HUES64 (cell line): ENCODE data around the gene ARHGAP15.

ENCODE experiments used
- H3K27ac ChIP-seq: 2 replicates; pipeline ENCODE4 v1.7.0; 2013; ENCODE audit warnings: low read depth, low read length, inconsistent platforms
- H3K27me3 ChIP-seq: 2 replicates; pipeline ENCODE4 v1.6.1; 2013; ENCODE audit warnings: mild to moderate bottlenecking, low read length; ENCODE audit not compliant: insufficient read depth
- H3K36me3 ChIP-seq: 2 replicates; pipeline ENCODE4 v1.6.1; 2013; ENCODE audit warnings: mild to moderate bottlenecking, low read length; ENCODE audit not compliant: insufficient read depth
- H3K4me1 ChIP-seq: 2 replicates; pipeline ENCODE4 v1.6.1; 2013; ENCODE audit warnings: mild to moderate bottlenecking, low read length, moderate library complexity; ENCODE audit not compliant: insufficient read depth
- H3K4me3 ChIP-seq: 2 replicates; pipeline ENCODE4 v1.5.1; 2013; ENCODE audit warnings: mild to moderate bottlenecking, low read length, moderate library complexity
- H3K9ac ChIP-seq: 2 replicates; pipeline ENCODE4 v1.6.1; 2013; ENCODE audit warnings: mild to moderate bottlenecking, low read depth, low read length
- H3K9me3 ChIP-seq: 2 replicates; pipeline ENCODE4 v1.6.1; 2013; ENCODE audit warnings: low read depth, low read length; ENCODE audit not compliant: insufficient read depth
- WGBS: fragments of 150-250, 120-280 bp; methylation state at CpG from one replicate; pipeline ENCODE4 v1.1.7; 2013; ENCODE audit warnings: missing lambda C conversion rate; 5-methylcytosine and 5-hydroxymethylcytosine counted together

The ARHGAP15 gene

GRCh38 chr2:143435131-143435530, 305.9 kb downstream of the ARHGAP15 start:
- no peaks in the 10 kb centered on the region for H3K4me1 ChIP-seq
- no peaks in the 10 kb centered on the region for H3K9me3 ChIP-seq
- H3K9ac ChIP-seq = no peak overlapping the region
- 93% methylated on average over 3 of the region's 6 CpGs for WGBS
- H3K27ac ChIP-seq = no peak overlapping the region
- no peaks in the 10 kb centered on the region for H3K27me3 ChIP-seq
- no peaks in the 10 kb centered on the region for H3K36me3 ChIP-seq
- H3K4me3 ChIP-seq = no peak overlapping the region

DNA sequence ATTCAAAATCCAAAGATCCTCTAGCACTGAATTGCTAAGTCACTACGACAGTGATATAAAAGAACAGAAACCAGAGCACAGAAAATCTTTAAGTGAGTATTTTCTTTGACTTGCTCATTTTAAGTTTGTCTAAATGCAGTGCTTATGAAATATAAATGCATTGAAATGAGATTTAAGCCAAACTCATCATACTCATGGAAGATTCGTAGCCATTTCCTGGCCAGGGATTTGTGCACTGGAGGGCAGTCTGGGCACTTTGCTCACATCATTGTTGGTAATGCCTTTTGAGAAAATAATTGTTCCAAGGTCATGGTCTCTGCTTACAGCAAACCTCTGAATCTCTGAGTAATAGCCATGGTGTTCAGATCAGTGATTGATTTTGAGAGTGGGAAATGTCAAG, 307.7 kb downstream of the ARHGAP15 start:
- Histone ChIP-seq H3K27ac (no peak overlapping the region), H3K27me3 (no peaks in the 10 kb centered on the region), H3K4me3 (no peak overlapping the region), H3K36me3 (no peaks in the 10 kb centered on the region), H3K4me1 (no peaks in the 10 kb centered on the region), H3K9me3 (no peaks in the 10 kb centered on the region), H3K9ac (no peak overlapping the region)
- WGBS = 79% methylated on average over 2 of the region's 2 CpGs

GRCh38 chr2:143440411-143441012, 311.3 kb downstream of the ARHGAP15 start:
- H3K4me1 ChIP-seq = no peaks in the 10 kb centered on the region
- no peaks in the 10 kb centered on the region for H3K9me3 ChIP-seq
- H3K4me3 ChIP-seq = no peak overlapping the region
- no peaks in the 10 kb centered on the region for H3K36me3 ChIP-seq
- WGBS = 94% methylated on average over 4 of the region's 5 CpGs
- H3K9ac ChIP-seq = no peak overlapping the region
- no peaks in the 10 kb centered on the region for H3K27me3 ChIP-seq
- H3K27ac ChIP-seq = no peak overlapping the region

DNA sequence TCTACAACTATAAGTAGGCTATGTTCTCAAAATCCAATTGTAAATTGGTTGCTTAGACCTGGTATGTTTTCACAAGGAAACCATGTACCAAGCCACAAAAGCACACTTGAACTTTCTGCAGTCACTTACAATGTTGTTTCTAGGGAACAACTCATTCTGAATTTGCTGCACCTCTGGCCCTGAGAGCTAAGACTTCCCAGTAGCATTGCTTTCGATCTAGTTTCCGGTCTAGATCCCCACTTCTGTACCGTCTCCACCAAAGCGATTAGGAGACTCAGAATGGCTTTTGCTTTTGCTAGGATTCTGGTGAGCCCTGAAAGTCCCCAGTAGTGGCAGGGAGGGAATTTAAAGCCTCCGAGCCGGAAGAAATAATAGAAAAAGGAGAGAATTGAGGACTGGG, 313.0 kb downstream of the ARHGAP15 start:
- Histone ChIP-seq H3K4me1 (no peaks in the 10 kb centered on the region), H3K9ac (no peak overlapping the region), H3K36me3 (no peaks in the 10 kb centered on the region), H3K9me3 (no peaks in the 10 kb centered on the region), H3K4me3 (no peak overlapping the region), H3K27ac (no peak overlapping the region), H3K27me3 (no peaks in the 10 kb centered on the region)
- WGBS = 93% methylated on average over 6 of the region's 6 CpGs

DNA sequence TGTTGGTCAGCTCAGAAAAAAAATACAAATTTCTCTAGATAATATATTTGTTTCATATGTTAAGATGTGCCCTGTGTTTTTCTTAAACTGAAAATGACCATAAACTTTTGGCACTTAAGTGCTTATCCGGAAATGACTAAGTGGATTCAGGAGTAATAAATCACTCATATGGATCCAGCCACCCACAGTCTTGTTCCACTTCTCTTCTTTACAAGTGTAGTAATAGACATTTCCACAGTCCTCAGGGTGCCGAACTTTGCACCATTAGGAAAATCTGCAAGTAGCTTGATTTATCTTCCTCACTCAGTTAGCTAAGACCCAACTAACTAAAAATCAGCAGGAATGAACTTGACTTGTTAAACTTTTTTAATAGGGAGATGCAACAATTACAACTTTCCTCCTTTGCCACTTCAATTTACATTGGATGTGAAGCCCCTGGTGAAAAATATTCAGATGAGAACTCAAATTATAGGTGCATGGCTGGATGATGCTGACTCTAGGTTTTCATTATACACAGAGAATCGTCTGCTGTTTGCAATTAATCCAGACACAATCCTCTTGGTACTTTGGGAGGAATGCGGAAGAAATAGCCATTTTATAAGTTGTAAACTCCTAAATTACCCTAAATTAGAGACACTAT, 322.5 kb downstream of the ARHGAP15 start:
- Histone ChIP-seq H3K4me1 (no peaks in the 10 kb centered on the region), H3K27me3 (no peaks in the 10 kb centered on the region), H3K9ac (no peak overlapping the region), H3K9me3 (no peaks in the 10 kb centered on the region), H3K27ac (no peak overlapping the region), H3K36me3 (no peaks in the 10 kb centered on the region), H3K4me3 (no peak overlapping the region)
- WGBS = 93% methylated on average over 2 of the region's 4 CpGs

DNA sequence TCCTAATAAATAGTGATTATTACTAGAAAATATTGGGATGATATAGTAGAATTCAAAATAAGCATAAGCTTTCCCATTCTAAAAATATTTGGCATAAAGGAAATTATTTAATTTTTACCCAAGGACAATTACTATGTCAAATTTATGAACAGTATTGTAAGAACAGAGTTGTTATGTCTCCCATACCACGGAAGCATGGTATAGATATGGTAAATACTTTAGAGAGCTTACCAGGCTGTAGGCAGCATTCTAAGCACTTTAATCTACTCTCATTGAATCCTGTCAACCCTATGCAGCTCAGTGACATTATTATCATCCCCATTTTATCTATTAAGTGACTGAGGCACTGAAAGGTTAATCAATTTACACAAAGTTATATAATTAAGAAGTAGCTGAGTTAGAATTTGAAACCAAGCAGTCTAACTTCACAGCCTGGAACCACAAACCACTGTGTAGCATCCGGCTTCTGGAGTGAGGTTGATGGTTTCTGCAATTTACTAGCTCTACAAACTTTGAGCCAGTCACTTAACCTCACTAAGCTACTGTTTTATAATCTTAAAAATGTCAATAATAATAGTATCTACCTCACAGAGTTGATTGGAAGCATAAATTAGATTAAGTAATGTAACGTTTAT, 323.7 kb downstream of the ARHGAP15 start:
- no peaks in the 10 kb centered on the region for H3K36me3 ChIP-seq
- H3K27ac ChIP-seq = no peak overlapping the region
- H3K9ac ChIP-seq = no peak overlapping the region
- no peak overlapping the region for H3K4me3 ChIP-seq
- H3K27me3 ChIP-seq = no peaks in the 10 kb centered on the region
- H3K9me3 ChIP-seq = no peaks in the 10 kb centered on the region
- no peaks in the 10 kb centered on the region for H3K4me1 ChIP-seq
- WGBS = 80% methylated on average over 1 of the region's 3 CpGs

GRCh38 chr2:143453981-143454511, 324.8 kb downstream of the ARHGAP15 start:
- 86% methylated on average over 2 of the region's 2 CpGs for whole genome bisulfite sequencing
- Histone ChIP-seq H3K27me3 (no peaks in the 10 kb centered on the region), H3K9ac (no peak overlapping the region), H3K27ac (no peak overlapping the region), H3K4me1 (no peaks in the 10 kb centered on the region), H3K9me3 (no peaks in the 10 kb centered on the region), H3K4me3 (no peak overlapping the region), H3K36me3 (no peaks in the 10 kb centered on the region)

GRCh38 chr2:143455317-143455716, 326.1 kb downstream of the ARHGAP15 start:
- no peak overlapping the region for H3K4me3 ChIP-seq
- 83% methylated on average over 2 of the region's 3 CpGs for WGBS
- no peak overlapping the region for H3K27ac ChIP-seq
- no peaks in the 10 kb centered on the region for H3K9me3 ChIP-seq
- H3K4me1 ChIP-seq = no peaks in the 10 kb centered on the region
- no peak overlapping the region for H3K9ac ChIP-seq
- H3K27me3 ChIP-seq = no peaks in the 10 kb centered on the region
- H3K36me3 ChIP-seq = no peaks in the 10 kb centered on the region

DNA sequence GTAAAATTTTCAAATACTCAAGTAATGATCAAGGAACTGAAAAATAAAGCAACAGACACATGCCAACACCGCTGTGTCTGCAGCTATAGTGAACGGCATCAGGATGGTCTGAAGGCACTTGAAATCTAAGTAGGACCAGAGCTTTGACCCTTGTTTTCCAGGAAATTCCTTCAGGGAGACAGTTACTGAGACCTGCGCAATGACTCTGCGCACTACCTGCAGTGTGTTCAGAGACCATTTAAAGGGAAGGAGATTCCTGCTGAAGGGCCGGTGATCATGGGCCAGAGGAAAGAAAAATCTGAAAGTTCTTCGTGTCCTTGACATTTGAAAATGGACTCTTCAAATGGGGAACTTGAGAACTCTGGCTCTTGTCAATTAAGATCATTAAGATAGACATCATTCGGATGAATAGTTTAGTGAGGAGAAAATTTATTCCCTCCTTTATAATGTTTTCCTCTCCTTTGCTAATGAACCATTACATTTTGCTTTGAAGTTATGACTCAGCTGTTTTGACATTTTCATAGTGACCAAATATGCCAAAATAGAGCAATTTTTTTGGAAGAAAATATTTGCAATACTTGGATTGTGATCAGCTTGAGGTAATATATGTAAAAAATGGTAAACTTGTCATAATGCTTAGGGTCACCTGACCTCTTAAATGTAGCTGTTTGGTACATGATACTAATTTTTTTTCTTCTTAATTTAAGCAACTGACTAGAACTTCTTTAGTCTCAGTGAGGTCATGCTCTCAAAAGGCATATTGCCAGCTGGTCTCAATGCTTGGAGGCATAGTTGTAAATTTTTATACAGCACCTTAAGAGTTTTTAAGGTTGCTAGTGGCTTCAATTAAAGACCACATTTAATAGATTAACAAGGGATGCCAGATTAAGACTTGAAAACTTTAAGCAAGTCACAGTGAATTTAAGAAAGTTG, 329.3 kb downstream of the ARHGAP15 start:
- Histone ChIP-seq H3K4me1 (no peaks in the 10 kb centered on the region), H3K4me3 (no peak overlapping the region), H3K27me3 (no peaks in the 10 kb centered on the region), H3K27ac (no peak overlapping the region), H3K9me3 (no peaks in the 10 kb centered on the region), H3K9ac (no peak overlapping the region), H3K36me3 (no peaks in the 10 kb centered on the region)
- 96% methylated on average over 6 of the region's 7 CpGs for WGBS

- Histone ChIP-seq H3K4me3 (no peak overlapping the region), H3K27me3 (no peaks in the 10 kb centered on the region), H3K36me3 (no peaks in the 10 kb centered on the region), H3K27ac (no peak overlapping the region), H3K9ac (no peak overlapping the region), H3K9me3 (no peaks in the 10 kb centered on the region), H3K4me1 (no peaks in the 10 kb centered on the region)
Measured at GRCh38 chr2:143460382-143460781, 331.2 kb downstream of the ARHGAP15 start.

DNA sequence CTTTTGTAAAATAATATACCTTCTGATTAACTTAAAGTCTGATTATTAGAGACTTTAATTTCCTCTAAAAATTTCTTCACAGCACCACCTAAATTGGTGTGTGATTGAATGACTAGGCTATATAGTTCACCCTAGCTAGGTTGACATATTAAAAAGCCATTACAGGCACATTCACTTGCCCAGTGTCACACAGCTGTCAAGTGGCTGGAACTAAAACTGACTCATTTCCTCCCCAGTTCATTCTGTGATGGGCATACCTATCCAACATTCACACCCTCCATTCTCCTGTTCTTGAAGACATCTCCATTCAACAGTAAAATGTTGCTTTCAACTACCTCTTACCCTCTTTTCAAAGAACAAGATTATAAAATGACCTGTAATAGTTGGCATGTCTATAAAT, 334.5 kb downstream of the ARHGAP15 start:
- H3K9ac ChIP-seq = no peak overlapping the region
- no peaks in the 10 kb centered on the region for H3K9me3 ChIP-seq
- H3K27ac ChIP-seq = no peak overlapping the region
- no peaks in the 10 kb centered on the region for H3K36me3 ChIP-seq
- no peaks in the 10 kb centered on the region for H3K27me3 ChIP-seq
- no peaks in the 10 kb centered on the region for H3K4me1 ChIP-seq
- no peak overlapping the region for H3K4me3 ChIP-seq
